ENCODE results near the gene IGFL4.

IGFL4 gene

DNA sequence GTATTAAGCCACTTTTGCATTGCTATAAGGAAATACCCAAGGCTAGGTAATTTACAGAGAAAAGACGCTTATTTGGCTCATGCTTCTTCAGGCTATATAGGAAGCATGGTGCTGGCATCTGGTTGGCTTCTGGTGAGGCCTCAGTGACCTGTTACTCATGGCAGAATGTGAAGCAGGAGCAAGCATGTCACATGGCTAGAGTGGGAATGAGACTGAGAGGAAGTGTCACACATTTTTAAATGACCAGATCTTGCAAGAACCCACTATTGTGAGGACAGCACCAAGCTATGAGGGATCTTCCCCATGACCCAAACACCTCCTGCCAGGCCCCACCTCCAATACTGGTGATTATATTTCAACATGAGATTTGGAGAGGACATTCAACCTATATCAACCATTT is 25.7 kb upstream of the IGFL4 start:
- DNase-seq, result no peak
- intact Hi-C loops (cut with DNase I), result no loop called here

DNA sequence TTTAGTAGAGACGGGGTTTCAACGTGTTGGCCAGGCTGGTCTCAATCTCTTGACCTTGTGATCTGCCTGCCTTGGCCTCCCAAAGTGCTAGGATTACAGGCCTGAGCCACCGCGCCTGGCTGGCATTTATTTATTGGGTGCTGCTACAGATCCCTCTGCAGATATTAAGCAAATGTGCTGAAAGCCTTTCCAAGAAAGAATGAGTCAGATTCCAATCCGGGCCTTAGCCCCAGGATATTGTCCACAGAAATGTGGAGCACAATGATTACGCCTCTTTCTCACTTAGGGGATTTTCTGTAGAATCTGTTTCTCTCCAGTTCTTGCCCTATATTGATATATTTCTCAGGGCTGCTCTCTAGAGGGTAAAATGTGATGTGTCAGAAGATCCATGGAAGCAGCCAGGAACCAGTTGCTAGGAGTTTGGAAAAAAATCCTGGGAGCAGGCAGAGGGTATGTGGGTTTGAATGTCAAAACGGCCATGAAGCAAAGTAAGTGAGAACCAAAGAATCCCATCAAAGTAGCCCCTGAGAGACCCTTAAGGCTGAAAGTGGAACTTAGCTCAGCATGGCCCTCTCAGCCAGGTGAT is 24.8 kb upstream of the IGFL4 start:
- intact Hi-C loops (cut with DNase I), result no loop called here

DNA sequence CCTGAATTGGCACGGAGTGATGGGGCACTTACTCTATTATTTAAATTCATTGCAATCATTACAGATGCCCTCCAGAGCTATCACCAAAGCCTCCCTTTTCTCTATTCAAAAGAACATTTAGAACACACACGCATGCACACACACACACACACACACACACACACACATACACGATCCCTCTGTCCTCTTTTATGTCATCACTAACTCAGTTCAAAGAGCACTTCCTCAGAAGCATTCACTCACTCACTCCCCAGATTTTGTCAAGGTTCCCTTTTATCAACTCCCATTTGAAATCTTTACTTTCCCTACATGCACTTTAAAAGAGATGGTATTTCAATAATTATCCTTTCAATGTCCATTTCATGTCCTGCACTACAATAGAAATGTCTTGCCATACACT is 22.4 kb upstream of the IGFL4 start:
- no peak for DNase-seq
- intact Hi-C loops (cut with DNase I), result no loop called here

More for the DNA sequence above, 24.8 kb upstream of the IGFL4 start:
- DNase-seq, result no peak

DNA sequence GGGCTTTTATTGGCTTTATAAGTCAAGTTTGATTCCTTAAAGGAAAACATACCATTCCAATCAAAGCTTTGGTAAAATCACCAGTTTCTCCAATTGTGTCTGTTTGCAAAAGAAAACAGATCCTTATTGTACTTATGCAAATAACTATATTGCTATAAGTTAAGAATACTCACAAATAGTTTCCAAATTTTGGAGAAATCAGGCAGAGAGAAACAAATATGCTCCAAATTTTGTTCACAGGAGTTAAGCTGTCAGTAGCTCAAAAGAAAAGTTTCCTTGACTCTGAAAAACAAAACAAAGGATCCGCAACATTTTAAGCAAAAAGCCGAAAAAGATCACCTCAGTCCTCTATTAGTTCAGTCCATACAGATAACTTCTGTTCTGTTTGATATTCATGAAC is 19.2 kb upstream of the IGFL4 start:
- intact Hi-C loops (cut with DNase I), result no loop called here
- DNase-seq, result no peak

DNA sequence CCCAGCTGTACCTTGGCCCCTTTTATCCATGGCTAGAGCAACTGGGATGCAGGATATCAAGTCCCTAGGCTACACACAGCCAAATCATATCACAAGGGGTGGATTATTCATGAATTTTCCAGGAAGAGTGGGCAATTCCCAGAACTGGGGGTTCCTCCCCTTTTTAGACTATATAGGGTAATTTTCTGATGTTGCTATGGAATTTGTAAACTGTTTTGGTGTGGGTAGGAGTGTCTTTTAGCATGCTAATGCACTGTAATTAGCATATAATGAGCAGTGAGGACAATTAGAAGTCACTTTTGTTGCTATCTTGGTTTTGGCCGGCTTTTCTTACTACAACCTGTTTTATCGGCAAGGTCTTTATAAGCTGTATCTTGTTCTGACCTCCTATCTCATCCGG is 18.0 kb upstream of the IGFL4 start:
- intact Hi-C loops (cut with DNase I), result no loop called here
- DNase-seq, result no peak

DNA sequence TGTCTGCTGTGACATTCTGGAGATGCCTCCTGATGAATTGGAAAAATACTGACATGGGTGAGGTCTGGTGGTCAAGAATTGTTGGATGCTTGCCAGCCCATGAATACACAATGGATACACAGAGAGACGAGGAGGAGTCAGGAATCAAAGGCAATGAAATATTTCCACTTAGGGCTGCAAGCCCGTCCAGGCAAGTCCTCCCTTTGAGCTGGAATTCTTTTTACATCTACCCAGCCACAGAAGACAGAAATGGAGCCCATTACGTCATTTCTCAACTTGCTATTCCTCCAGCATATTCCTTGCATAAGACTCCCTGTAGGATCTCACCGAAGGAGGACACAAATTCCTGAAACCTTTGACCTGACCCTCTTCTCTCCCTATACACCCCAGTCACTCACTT is 15.7 kb upstream of the IGFL4 start:
- intact Hi-C loops (cut with DNase I), result no loop called here
- DNase-seq, result no peak

DNA sequence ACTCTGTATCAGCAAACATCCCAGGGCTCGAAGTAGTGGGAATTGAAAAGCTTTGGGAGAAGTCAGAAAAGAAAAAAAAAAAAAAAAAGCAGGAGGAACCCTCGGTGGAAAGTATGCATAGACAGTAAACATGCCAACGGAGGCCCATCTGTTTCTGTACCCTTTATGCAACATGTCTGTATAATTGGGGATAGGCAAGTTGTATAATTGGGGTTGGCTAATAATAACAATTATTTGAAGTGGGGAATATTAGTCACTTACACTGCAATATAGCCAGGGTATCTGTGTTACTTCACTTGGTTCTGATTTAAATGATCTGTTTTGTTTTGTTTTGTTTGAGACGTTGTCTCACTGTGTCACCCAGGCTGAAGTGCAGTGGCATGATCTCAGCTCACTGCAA is 12.1 kb upstream of the IGFL4 start:
- intact Hi-C loops (cut with DNase I), result no loop called here
- no peak for DNase-seq

DNA sequence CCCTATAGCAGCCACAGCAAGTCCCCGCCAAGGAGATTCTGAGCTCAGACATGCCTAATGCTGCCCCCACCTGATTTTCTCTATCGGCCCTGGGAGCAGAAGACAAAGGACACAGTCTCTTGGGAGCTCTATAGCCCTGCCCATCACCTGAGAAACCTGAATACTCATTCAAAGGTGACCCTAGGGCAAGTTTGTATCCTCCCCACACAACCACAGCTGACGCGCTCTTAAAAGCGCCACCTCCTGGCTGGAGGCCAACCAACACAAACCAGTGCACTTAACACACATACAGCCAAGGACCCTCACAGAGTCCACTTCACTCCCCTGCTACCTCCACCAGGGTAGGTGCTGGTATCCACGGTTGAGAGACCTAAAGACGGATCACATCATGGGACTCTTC is 8.8 kb upstream of the IGFL4 start:
- no peak for DNase-seq
- intact Hi-C loops (cut with DNase I), result no loop called here

DNA sequence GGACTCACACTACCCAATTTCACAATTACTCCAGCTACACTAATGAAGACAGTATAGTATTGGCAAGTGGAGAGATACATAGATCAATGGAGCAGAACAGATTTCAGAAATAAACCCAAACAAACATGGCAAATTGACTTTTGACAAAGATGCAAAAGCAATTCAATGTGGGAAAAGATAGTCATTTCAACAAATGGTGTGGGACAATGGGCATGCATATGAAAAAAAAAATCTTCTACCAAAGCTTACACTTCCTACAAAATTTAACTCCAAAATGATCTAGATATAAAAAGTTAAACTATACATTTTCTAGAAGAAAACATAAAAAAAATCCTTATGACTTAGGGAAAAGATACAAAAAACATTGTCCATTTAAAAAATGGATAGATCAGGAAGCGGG is 2.7 kb upstream of the IGFL4 start:
- intact Hi-C loops (cut with DNase I), result no loop called here
- DNase-seq, result no peak

DNA sequence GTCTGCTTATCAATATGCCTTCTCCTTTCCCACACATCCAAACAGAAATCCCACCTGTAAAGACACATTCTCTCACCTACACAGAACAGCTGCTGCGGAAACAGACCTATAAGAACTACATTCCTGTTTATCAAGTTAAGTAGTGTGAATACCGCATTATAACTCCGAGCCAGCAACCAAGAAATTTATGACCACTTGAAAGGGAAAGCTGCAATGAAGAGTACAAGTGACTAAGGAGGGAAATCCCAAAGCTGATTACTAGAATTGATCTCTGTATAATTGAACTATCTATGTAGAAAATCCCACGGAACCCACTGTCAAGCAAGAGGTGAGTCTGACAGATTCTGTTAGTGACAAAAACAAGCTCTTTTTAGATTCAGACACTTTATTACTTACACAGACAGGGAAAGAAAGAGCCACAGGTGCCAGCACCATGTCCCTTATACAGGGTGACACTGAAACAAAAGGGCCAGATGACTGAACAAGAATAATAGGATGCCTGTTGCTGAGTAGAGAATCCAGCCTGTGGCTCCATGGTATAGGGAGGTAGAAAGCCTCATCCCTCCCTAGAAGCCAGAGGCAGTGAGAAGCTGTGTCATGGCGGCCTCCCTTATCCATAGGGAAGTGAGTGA is 1.6 kb upstream of the IGFL4 start:
- DNase-seq, result no peak
- intact Hi-C loops (cut with DNase I), result no loop called here

DNA sequence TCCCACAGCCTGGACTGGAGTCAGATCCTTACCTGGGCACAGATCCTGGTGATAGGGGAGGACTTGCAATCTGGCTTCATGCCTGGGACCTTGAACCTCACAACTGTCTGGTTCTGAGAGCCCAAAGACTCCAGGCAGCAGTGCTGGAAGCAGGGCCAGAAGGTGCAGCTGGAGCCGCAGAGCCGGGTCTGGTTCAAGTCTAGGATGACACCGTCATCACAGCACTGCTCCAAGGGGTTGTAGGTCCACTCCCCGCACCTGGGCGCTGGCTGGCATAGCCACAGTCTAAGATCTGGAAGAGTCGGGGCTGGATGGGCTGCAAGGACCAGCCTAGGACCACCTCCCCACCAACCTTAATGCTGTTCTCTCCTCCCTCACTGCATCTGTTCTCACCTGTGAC is 677 bp downstream of the IGFL4 start:
- DNase-seq, result no peak
- intact Hi-C loops (cut with DNase I), result no loop called here

DNA sequence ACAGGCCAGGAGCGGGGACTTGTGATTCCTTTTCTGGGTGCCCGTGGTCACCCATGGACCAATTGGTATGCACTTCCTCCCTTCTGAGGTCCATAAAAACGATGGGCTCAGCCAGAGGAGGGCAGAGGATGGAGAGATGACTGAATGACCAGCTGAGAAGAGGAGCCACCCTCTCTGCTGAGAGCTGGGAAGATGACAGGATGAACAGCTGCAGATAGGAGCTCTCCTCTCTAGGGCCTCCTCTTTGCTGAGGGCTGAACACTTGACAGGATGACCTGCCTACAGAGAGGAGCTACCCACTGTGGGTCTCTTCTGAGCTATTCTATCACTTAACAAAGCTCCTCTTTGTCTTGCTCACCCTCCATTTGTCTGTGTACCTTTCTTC is 4.1 kb downstream of the IGFL4 start:
- intact Hi-C loops (cut with DNase I), result no loop called here
- no peak for DNase-seq

DNA sequence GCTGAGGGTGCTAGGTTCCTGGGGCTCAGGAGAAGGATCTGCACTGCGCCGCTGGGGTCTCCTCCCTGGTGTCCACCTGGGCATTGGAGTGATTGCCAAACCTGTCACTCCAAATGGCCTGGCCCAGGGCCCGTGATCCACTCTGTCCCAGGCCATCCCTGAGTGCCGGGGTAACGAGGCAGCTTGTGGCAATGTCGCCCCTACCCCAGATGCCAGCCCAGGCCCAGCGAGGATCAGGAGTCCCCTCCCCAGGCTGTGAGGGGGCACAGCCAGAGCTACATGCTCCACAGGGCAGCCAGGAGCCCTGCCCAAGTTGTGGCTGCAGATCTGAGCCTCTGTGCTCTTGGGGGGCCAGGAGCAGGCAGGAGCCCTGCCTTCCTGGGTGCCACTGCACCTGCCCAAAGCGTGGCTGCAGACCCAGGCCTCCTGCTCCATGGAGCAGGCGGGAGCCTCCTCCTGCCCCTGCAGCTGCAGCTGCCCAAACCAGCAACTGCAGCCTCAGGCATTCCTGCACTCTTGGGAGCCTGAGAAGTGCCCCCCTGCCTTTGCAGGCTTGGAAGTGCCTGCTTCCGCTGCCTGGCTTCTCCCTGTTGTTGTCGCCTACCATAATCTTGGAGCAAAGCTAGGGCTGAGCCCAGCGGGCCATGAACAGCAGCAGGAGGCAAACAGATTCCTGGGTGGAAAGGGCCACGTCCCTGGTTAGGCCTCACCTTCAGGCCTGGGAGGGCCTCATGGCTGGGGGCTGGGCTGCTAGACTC is 4.6 kb downstream of the IGFL4 start:
- intact Hi-C loops (cut with DNase I), result no loop called here

DNA sequence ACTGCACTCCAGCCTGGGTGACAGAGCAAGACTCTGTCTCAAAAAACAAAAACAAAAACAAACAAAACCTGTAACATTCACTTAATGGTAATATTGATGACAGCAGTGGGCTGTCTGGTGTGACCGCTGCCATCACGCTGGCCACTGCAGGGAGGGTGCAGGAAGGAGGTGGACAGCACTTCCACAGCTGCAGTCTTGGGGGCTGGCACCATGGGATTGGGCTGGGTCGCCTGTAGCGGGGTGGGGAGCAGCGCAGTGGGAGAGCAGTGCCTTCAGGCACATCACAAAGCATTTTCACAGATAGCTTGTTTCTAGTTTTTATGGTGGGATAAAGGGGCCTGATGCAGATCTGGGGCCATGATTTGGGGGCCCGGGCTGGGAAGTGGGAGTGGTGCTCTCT is 5.3 kb downstream of the IGFL4 start:
- intact Hi-C loops (cut with DNase I), result no loop called here
- DNase-seq, result no peak

More for the DNA sequence above, 4.6 kb downstream of the IGFL4 start:
- DNase-seq, result no peak

DNA sequence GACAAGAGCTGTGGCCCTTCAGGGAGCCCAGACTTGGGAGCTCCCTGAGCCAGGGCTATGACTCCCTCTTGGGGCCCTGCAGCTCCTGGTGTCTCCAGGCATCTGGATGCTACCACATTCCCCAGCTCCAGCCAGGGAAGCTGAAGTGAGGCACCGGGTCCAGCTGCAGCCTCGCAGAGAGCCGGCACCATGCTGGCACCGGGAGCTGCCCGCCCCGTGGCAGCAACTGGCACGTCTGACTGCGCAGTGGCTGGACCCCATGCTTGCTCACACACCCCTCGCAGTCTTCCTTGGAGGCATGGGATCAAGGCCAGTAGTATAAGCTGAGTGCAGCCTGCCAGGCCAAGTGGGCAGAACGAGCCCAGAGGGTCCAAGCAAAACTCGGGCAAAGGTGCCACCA is 7.4 kb downstream of the IGFL4 start:
- intact Hi-C loops (cut with DNase I), result no loop called here
- peak in 2 of 10 donors; percentile 50 to 58 for DNase-seq

DNA sequence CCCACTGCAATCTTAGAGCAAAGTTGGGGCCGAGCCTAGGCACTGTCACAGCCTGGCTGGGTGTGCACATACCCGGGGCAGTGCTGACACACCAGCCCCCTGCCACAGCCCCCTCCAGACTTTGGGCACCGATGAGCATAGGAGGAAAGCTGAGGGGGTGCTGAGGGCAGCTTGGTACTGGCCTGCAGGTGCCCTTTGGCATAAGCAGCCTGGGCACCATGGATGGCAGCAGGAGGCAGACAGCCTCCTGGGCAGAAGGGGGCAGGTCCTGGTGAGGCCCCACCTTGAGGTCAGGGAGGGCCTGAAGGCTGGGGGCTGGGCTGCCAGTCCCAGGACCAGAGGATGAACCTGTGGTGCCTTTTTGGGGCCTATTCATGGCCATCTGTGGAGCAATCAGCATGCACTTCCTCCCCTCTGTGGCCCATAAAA is 8.2 kb downstream of the IGFL4 start:
- intact Hi-C loops (cut with DNase I), result no loop called here
- DNase-seq, result peak in 1 of 10 donors; percentile 72

DNA sequence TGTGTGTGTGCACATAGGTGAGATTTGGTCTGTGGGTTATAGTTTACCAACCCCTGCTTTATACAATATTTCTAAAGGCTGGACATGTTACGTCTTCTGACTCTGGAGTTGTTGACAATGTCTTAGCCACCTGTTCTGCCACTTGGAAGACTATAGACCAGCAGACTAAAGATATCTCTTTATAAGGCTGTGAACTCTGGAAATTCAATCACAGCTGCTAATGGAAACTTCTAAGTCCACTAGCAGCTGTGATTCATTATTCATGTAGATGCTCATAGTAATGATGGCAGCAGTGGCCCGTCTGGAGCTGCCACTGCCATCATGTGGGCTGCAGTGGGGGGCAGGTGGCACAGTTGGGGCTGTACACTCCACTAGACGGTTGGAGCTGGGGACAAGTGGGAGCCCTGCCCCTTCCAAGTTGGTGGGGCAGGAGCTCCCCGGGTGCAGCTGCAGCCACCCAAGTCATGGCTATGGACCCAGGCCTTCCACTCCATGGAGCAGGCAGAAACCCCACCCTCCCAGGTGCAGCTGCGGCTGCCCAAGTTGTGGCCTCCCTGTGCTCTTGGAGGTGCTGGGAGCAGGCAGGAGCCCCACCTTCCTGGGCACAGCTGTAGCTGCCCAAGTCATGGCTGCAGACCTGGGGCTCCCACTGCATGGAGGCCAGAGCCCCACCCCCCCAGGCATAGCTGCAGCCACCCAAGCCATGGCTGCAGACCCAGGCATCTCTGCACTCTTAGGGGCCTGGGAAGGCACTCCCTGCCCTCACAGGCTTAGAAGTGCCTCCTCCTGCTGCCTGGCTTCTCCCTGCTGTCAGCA is 8.8 kb downstream of the IGFL4 start:
- intact Hi-C loops (cut with DNase I), result no loop called here
- peak in 2 of 10 donors; percentile 58 to 59 for DNase-seq

DNA sequence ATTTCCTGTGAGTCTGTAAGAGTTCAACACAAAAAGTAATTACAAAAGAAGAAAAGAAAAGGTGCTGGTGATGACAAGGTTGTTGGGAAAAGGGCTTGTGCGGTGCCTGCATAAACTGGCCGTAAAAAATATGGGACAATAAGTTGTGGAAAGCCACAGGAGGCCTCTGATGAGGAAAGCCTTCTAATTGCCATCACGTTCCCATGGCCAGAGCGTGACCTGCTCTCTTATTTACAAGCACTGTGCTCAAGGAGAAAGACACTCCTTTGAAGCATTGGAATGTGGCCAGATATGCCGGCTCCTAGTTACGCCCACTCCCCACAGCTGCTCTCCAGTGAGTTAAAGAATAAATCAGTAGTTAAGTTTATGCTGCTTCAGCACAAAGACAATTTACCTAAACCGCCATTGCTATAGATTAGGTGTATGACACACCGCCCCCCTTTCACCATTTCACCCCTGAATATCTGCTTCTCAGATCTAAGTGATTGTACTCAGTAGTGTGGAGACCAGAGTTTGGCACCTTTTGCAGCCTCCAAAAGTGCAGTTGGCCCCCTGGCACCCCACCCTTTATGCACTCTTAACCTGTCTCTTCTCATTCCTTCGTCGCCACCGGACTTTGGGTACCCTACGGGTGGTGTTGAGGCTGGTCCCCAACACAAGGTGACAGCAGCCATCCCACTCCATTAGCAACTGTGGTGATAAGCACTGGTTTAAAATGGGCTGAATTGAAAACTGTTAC is 9.8 kb downstream of the IGFL4 start:
- DNase-seq, result peak in 1 of 10 donors; percentile 43
- intact Hi-C loops (cut with DNase I), result no loop called here

DNA sequence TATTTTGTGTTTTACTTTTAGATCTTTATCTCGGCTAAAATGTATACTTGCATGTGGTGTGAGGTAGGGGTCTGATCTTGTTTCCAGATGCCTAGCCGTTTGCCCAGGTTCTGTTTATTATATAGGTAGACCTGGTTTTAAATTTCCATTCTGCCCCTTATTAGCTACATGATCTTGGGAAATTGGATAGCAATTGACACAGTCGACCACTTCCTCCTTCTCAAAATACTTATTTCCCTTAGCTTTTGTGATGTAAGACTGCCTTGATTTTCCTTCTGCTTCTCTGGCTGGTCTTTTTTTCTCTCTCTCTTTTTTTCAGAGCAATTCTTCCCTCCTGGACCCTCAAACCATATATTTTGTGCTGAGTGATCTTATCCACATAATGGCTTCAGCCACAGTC is 15.0 kb downstream of the IGFL4 start:
- intact Hi-C loops (cut with DNase I), result loop anchor here (5.0 kb wide), 2 partner anchors 166 to 241 kb away; no protein-coding TSS in a partner anchor

DNA sequence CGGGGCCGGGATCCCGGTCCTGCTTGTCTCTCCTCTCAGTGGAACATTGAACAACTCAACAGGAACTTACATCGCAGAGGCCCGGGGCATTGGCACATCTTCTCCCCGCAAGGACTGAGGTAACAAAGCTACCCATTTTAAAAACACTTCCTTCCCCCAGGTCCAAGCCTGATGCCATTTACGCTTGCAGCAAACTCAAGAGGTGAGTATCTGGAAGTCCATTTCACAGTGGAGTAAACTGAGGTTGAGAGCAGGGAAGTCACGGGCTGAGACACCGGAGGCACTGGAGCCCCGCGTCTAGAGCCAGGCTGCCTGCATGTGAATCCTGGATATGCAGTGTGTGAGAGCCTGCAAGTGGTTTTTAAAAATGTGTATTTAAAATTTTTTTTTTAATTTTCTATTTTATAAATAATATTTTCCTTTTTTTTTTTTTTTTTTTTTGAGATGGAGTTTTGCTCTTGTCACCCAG is 17.5 kb downstream of the IGFL4 start:
- peak in 1 of 10 donors; percentile 80 for DNase-seq

More for the DNA sequence above, 15.0 kb downstream of the IGFL4 start:
- DNase-seq, result no peak

More for the DNA sequence above, 17.5 kb downstream of the IGFL4 start:
- intact Hi-C loops (cut with DNase I), result no loop called here
